Mammary epithelial cell (primary cell): Measurements from ENCODE around the gene DNAH14.

Experiments used
- CTCF ChIP-seq, 2 donors: IDR thresholded peaks in 1 of 2; conservative IDR thresholded peaks in 1 of 2; 2 replicates each; pipeline ENCODE4 v1.5.1; 2011 to 2012; ENCODE audit warnings: inconsistent platforms in 2 of 2, low read length in 2 of 2, mild to moderate bottlenecking in 2 of 2, control low read depth in 1 of 2, low read depth in 1 of 2; ENCODE audit not compliant: insufficient read depth in 1 of 2; ENCODE audit errors: extremely low read depth in 1 of 2
- EZH2 ChIP-seq: IDR thresholded peaks from 2 replicates; pipeline ENCODE4 v1.6.1; 2012; ENCODE audit warnings: low read length, inconsistent platforms, borderline replicate concordance

GRCh38 chr1:224880593-224881307, 48.7 kb upstream of the DNAH14 start:
- TF ChIP-seq CTCF (conservative IDR thresholded peaks at IDR 0.05 in 1 of 2, IDR thresholded peaks at IDR 0.05 in 1 of 2; ENCODE audit: extremely low read depth in 1 of 2, insufficient read depth in 1 of 2, low read depth in 1 of 2, low read length in 2 of 2) (no peak), EZH2 (no peak)
